HepG2 (cell line): ENCODE data around the gene HNF1B. TPM values are rescaled to one million over a fixed set of nuclear protein-coding genes. Genes with fewer than 3 reads are reported as not detected.
A peak's percentile ranks its signal among the peaks of the same experiment; 100 is the strongest.

Experiments used
- FOXO4 ChIP-seq: sonication (generic); formaldehyde crosslinking; conservative IDR thresholded peaks from 2 replicates; pipeline ENCODE4 v1.8.1; 2023; ENCODE audit warnings: missing genetic modification reagents
- GATAD2A ChIP-seq: IDR thresholded peaks from 2 replicates; pipeline ENCODE4 v1.6.1; 2016
- HNF4G ChIP-seq, 2 experiments: sonication (generic) in 1 of 2; formaldehyde crosslinking in 1 of 2; IDR thresholded peaks; 2 replicates each; pipeline versions ENCODE4 v1.4.0 to v1.6.1; 2011 to 2020; ENCODE audit warnings: borderline replicate concordance in 2 of 2, low read depth in 2 of 2, mild to moderate bottlenecking in 2 of 2, low read length in 1 of 2, missing genetic modification reagents in 1 of 2, moderate library complexity in 1 of 2
- SALL1 ChIP-seq: sonication (generic); formaldehyde crosslinking; IDR thresholded peaks from 2 replicates; pipeline ENCODE4 v1.8.0; 2022; ENCODE audit warnings: mild to moderate bottlenecking, missing genetic modification reagents
- SNRNP70 ChIP-seq: fragments of 200-400 bp; formaldehyde crosslinking; IDR thresholded peaks from 2 replicates; pipeline ENCODE4 v1.6.1; 2017; ENCODE audit warnings: mild to moderate bottlenecking, low read depth, low read length, moderate library complexity
- ZNF556 ChIP-seq: sonication (generic); formaldehyde crosslinking; IDR thresholded peaks from 2 replicates; pipeline ENCODE4 v1.4.0; 2020; ENCODE audit warnings: mild to moderate bottlenecking, missing genetic modification reagents, borderline replicate concordance
- ZNF724P ChIP-seq: sonication (generic); formaldehyde crosslinking; IDR thresholded peaks from 2 replicates; pipeline ENCODE4 v1.8.0; 2022; ENCODE audit warnings: missing genetic modification reagents, borderline replicate concordance
- polyA plus RNA-seq, 8 experiments: library from polyadenylated mRNA; depleted of rRNA in 3 of 8; stranded (reverse) in 7 of 8; unstranded in 1 of 8; fragments of >200 nt; fragmentation: Illumina TruSeq in 4 of 8; extraction: Trizol in 4 of 8; gene quantifications; 2 replicates each; pipeline versions ENCODE4 v1.2.1 to v1.2.3, GENCODE V29; 2011 to 2016; ENCODE audit warnings: low read depth in 4 of 8, missing spikeins in 1 of 8, mixed read lengths in 1 of 8; ENCODE audit not compliant: insufficient read depth in 1 of 8
- total RNA-seq, 5 experiments: library from RNA; depleted of rRNA; stranded (reverse); fragments of >200 nt; fragmentation: Illumina TruSeq; extraction: Trizol; gene quantifications; 2 replicates each; pipeline ENCODE4 v1.2.3, GENCODE V29; 2016; ENCODE audit warnings: low read depth in 1 of 5
- TF ChIP-seq, protein P1 (sequence below): sonication (generic); formaldehyde crosslinking; IDR thresholded peaks from 2 replicates; pipeline ENCODE4 v1.4.0; 2020; ENCODE audit warnings: missing genetic modification reagents, borderline replicate concordance
- TF ChIP-seq, protein P2 (sequence below): sonication (generic); formaldehyde crosslinking; IDR thresholded peaks from 2 replicates; pipeline ENCODE4 v1.5.0; 2020; ENCODE audit warnings: mild to moderate bottlenecking, missing genetic modification reagents, borderline replicate concordance
- TF ChIP-seq, protein P3 (sequence below): IDR thresholded peaks from 2 replicates; pipeline ENCODE4 v1.4.0; 2020; ENCODE audit warnings: mild to moderate bottlenecking, missing genetic modification reagents
- TF ChIP-seq, protein P4 (sequence below): sonication (generic); formaldehyde crosslinking; conservative IDR thresholded peaks from 2 replicates; pipeline ENCODE4 v1.4.0; 2020; ENCODE audit warnings: mild to moderate bottlenecking, missing genetic modification reagents, moderate library complexity

Gene HNF1B
- total and polyA plus RNA-seq, 2 of the 13 experiments (the other 11 are each of a cell fraction or from before 2014, with no cell fraction given), result 1.9 to 5.3 TPM

- TF ChIP-seq, protein P1, sequence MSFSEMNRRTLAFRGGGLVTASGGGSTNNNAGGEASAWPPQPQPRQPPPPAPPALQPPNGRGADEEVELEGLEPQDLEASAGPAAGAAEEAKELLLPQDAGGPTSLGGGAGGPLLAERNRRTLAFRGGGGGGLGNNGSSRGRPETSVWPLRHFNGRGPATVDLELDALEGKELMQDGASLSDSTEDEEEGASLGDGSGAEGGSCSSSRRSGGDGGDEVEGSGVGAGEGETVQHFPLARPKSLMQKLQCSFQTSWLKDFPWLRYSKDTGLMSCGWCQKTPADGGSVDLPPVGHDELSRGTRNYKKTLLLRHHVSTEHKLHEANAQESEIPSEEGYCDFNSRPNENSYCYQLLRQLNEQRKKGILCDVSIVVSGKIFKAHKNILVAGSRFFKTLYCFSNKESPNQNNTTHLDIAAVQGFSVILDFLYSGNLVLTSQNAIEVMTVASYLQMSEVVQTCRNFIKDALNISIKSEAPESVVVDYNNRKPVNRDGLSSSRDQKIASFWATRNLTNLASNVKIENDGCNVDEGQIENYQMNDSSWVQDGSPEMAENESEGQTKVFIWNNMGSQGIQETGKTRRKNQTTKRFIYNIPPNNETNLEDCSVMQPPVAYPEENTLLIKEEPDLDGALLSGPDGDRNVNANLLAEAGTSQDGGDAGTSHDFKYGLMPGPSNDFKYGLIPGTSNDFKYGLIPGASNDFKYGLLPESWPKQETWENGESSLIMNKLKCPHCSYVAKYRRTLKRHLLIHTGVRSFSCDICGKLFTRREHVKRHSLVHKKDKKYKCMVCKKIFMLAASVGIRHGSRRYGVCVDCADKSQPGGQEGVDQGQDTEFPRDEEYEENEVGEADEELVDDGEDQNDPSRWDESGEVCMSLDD (CRISPR knock-in tag), result no peak
- TF ChIP-seq ZNF724P (CRISPR knock-in tag) (no peak), SALL1 (CRISPR knock-in tag) (peak; percentile 70), GATAD2A (CRISPR knock-in tag) (peak; percentile 61), SNRNP70 (no peak), HNF4G (IDR thresholded peaks at IDR 0.05; ENCODE audit: borderline replicate concordance, low read depth, low read length) (peak; percentile 85), HNF4G (CRISPR knock-in tag; IDR thresholded peaks at IDR 0.05; ENCODE audit: borderline replicate concordance, low read depth) (0 out of 2 replicates have a peak, but pooled peaks have one; percentile 35), FOXO4 (CRISPR knock-in tag) (no peak), ZNF556 (CRISPR knock-in tag) (no peak)
- TF ChIP-seq, protein P2, sequence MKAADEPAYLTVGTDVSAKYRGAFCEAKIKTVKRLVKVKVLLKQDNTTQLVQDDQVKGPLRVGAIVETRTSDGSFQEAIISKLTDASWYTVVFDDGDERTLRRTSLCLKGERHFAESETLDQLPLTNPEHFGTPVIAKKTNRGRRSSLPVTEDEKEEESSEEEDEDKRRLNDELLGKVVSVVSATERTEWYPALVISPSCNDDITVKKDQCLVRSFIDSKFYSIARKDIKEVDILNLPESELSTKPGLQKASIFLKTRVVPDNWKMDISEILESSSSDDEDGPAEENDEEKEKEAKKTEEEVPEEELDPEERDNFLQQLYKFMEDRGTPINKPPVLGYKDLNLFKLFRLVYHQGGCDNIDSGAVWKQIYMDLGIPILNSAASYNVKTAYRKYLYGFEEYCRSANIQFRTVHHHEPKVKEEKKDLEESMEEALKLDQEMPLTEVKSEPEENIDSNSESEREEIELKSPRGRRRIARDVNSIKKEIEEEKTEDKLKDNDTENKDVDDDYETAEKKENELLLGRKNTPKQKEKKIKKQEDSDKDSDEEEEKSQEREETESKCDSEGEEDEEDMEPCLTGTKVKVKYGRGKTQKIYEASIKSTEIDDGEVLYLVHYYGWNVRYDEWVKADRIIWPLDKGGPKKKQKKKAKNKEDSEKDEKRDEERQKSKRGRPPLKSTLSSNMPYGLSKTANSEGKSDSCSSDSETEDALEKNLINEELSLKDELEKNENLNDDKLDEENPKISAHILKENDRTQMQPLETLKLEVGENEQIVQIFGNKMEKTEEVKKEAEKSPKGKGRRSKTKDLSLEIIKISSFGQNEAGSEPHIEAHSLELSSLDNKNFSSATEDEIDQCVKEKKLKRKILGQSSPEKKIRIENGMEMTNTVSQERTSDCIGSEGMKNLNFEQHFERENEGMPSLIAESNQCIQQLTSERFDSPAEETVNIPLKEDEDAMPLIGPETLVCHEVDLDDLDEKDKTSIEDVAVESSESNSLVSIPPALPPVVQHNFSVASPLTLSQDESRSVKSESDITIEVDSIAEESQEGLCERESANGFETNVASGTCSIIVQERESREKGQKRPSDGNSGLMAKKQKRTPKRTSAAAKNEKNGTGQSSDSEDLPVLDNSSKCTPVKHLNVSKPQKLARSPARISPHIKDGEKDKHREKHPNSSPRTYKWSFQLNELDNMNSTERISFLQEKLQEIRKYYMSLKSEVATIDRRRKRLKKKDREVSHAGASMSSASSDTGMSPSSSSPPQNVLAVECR (CRISPR knock-in tag), result peak; percentile 18; the same call in 1 of the 2 replicates
- TF ChIP-seq, protein P3, sequence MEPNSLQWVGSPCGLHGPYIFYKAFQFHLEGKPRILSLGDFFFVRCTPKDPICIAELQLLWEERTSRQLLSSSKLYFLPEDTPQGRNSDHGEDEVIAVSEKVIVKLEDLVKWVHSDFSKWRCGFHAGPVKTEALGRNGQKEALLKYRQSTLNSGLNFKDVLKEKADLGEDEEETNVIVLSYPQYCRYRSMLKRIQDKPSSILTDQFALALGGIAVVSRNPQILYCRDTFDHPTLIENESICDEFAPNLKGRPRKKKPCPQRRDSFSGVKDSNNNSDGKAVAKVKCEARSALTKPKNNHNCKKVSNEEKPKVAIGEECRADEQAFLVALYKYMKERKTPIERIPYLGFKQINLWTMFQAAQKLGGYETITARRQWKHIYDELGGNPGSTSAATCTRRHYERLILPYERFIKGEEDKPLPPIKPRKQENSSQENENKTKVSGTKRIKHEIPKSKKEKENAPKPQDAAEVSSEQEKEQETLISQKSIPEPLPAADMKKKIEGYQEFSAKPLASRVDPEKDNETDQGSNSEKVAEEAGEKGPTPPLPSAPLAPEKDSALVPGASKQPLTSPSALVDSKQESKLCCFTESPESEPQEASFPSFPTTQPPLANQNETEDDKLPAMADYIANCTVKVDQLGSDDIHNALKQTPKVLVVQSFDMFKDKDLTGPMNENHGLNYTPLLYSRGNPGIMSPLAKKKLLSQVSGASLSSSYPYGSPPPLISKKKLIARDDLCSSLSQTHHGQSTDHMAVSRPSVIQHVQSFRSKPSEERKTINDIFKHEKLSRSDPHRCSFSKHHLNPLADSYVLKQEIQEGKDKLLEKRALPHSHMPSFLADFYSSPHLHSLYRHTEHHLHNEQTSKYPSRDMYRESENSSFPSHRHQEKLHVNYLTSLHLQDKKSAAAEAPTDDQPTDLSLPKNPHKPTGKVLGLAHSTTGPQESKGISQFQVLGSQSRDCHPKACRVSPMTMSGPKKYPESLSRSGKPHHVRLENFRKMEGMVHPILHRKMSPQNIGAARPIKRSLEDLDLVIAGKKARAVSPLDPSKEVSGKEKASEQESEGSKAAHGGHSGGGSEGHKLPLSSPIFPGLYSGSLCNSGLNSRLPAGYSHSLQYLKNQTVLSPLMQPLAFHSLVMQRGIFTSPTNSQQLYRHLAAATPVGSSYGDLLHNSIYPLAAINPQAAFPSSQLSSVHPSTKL (CRISPR knock-in tag), result peak; percentile 32; the same call in 1 of the 2 replicates
- TF ChIP-seq, protein P4, sequence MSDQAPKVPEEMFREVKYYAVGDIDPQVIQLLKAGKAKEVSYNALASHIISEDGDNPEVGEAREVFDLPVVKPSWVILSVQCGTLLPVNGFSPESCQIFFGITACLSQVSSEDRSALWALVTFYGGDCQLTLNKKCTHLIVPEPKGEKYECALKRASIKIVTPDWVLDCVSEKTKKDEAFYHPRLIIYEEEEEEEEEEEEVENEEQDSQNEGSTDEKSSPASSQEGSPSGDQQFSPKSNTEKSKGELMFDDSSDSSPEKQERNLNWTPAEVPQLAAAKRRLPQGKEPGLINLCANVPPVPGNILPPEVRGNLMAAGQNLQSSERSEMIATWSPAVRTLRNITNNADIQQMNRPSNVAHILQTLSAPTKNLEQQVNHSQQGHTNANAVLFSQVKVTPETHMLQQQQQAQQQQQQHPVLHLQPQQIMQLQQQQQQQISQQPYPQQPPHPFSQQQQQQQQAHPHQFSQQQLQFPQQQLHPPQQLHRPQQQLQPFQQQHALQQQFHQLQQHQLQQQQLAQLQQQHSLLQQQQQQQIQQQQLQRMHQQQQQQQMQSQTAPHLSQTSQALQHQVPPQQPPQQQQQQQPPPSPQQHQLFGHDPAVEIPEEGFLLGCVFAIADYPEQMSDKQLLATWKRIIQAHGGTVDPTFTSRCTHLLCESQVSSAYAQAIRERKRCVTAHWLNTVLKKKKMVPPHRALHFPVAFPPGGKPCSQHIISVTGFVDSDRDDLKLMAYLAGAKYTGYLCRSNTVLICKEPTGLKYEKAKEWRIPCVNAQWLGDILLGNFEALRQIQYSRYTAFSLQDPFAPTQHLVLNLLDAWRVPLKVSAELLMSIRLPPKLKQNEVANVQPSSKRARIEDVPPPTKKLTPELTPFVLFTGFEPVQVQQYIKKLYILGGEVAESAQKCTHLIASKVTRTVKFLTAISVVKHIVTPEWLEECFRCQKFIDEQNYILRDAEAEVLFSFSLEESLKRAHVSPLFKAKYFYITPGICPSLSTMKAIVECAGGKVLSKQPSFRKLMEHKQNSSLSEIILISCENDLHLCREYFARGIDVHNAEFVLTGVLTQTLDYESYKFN (CRISPR knock-in tag), result 0 out of 2 replicates have a peak, but pooled peaks have one; percentile 29
These were observed 14.3 kb upstream of the HNF1B start (continued) for GRCh38 chr17:37759014-37759637.
